Bronchial epithelial cell (primary cell): ENCODE measurements around the gene ZP4. TPM values are rescaled to one million over a fixed set of nuclear protein-coding genes. Genes with fewer than 3 reads are reported as not detected.
A peak's percentile ranks its signal among the peaks of the same experiment; 100 is the strongest.

Experiments
- DNase-seq: peaks from one replicate; pipeline ENCODE4 v3.0.0-alpha.2; 2010; ENCODE audit warnings: low read depth
- FAIRE-seq: peaks from 2 replicates; lab custom pipeline; 2011; peaks lifted over from hg19 to GRCh38; lab: Jason Lieb, UNC
- H3K27me3 ChIP-seq: 2 replicates; pipeline ENCODE4 v1.5.1; 2011; ENCODE audit warnings: low read length; ENCODE audit not compliant: control insufficient read depth, insufficient read depth
- H3K36me3 ChIP-seq: 2 replicates; pipeline ENCODE4 v1.5.1; 2011; ENCODE audit warnings: low read length; ENCODE audit not compliant: control insufficient read depth, insufficient read depth
- H3K4me3 ChIP-seq: 2 replicates; pipeline ENCODE4 v1.5.1; 2011; ENCODE audit warnings: mild to moderate bottlenecking, low read depth, low read length, control low read depth
- CTCF ChIP-seq: IDR thresholded peaks from 2 replicates; pipeline ENCODE4 v1.5.1; 2011; ENCODE audit warnings: mild to moderate bottlenecking, moderate library complexity, low read length, control low read depth, inconsistent platforms; ENCODE audit not compliant: insufficient read depth, severe bottlenecking
- total RNA-seq: library from RNA; depleted of rRNA; stranded (reverse); fragments of >200 nt; gene quantifications from 2 replicates; pipeline ENCODE4 v1.2.1, GENCODE V29; 2014

ZP4 gene
- total RNA-seq, 1 donor from 2014 or later: not detected

GRCh38 chr1:237867380-237867888 lies 23.3 kb downstream of the ZP4 start:
- no peak for FAIRE-seq
- Histone ChIP-seq H3K4me3 (no peak overlapping the region), H3K27me3 (no peaks in the 10 kb centered on the region), H3K36me3 (no peaks in the 10 kb centered on the region)
- no peak for TF ChIP-seq CTCF
- DNase-seq: no peak

GRCh38 chr1:237864338-237865244 lies 26.1 kb downstream of the ZP4 start:
- Histone ChIP-seq H3K4me3 (peak overlapping the region; percentile 24), H3K27me3 (no peaks in the 10 kb centered on the region), H3K36me3 (no peaks in the 10 kb centered on the region)
- FAIRE-seq: no peak
- peak; percentile 99 for TF ChIP-seq CTCF
- DNase-seq: peak; percentile 12

GRCh38 chr1:237863234-237863633 lies 27.5 kb downstream of the ZP4 start:
- TF ChIP-seq CTCF: no peak
- FAIRE-seq: no peak

GRCh38 chr1:237861944-237862343 lies 28.8 kb downstream of the ZP4 start:
- Histone ChIP-seq H3K27me3 (no peaks in the 10 kb centered on the region), H3K36me3 (no peaks in the 10 kb centered on the region), H3K4me3 (no peak overlapping the region)
- FAIRE-seq (no peak), DNase-seq (no peak)
- no peak for TF ChIP-seq CTCF

More at GRCh38 chr1:237863234-237863633, 27.5 kb downstream of the ZP4 start:
- Histone ChIP-seq H3K36me3 (no peaks in the 10 kb centered on the region), H3K27me3 (no peaks in the 10 kb centered on the region), H3K4me3 (no peak overlapping the region)
- DNase-seq: no peak

GRCh38 chr1:237858992-237859391 lies 31.7 kb downstream of the ZP4 start:
- TF ChIP-seq CTCF: no peak
- Histone ChIP-seq H3K36me3 (no peaks in the 10 kb centered on the region), H3K4me3 (no peak overlapping the region), H3K27me3 (no peaks in the 10 kb centered on the region)
- DNase-seq: no peak
- no peak for FAIRE-seq
